Right atrium auricular region (tissue), 2 donors: ENCODE data around the gene SND1. TPM values are rescaled to one million over a fixed set of nuclear protein-coding genes. Genes with fewer than 3 reads are reported as not detected.

Source experiments
- DNase-seq: peaks from one replicate; pipeline ENCODE4 v3.0.0-alpha.2; 2019; ENCODE audit warnings: low spot score
- H3K27ac ChIP-seq, 2 donors: fragments of 200-600 bp; sonication (generic); 1 replicate in 1 of 2; 2 replicates in 1 of 2; pipeline ENCODE4 v1.5.1; 2016 to 2019
- H3K27me3 ChIP-seq, 2 donors: fragments of 200-600 bp; sonication (generic); one replicate each; pipeline versions ENCODE4 v1.5.1 to v1.6.0; 2017 to 2019
- H3K36me3 ChIP-seq: fragments of 200-600 bp; sonication (generic); one replicate; pipeline ENCODE4 v1.5.1; 2016
- H3K4me1 ChIP-seq, 2 donors: fragments of 200-600 bp; sonication (generic); one replicate each; pipeline versions ENCODE4 v1.5.1 to v1.6.0; 2017 to 2019
- H3K4me3 ChIP-seq, 2 donors: fragments of 200-600 bp; sonication (generic); 1 replicate in 1 of 2; 2 replicates in 1 of 2; pipeline ENCODE4 v1.5.1; 2017 to 2019; ENCODE audit warnings: mild to moderate bottlenecking in 1 of 2, moderate library complexity in 1 of 2
- H3K9me3 ChIP-seq, 2 donors: fragments of 200-600 bp; sonication (generic); one replicate each; pipeline ENCODE4 v1.5.1; 2019
- total RNA-seq, 2 donors: library from RNA; depleted of rRNA; stranded (reverse); fragments of >200 nt; gene quantifications; one replicate each; pipeline ENCODE4 v1.1.0, GENCODE V29; 2016
- TF ChIP-seq, protein P1 (sequence below), 2 donors: fragments of 200-600 bp; sonication (generic); IDR thresholded peaks; one replicate each; pipeline ENCODE4 v1.5.1; 2019; ENCODE audit warnings: antibody characterized with exemption in 2 of 2

SND1 gene
- total RNA-seq, 2 donors from 2014 or later: 69.4 to 77.6 TPM

DNA sequence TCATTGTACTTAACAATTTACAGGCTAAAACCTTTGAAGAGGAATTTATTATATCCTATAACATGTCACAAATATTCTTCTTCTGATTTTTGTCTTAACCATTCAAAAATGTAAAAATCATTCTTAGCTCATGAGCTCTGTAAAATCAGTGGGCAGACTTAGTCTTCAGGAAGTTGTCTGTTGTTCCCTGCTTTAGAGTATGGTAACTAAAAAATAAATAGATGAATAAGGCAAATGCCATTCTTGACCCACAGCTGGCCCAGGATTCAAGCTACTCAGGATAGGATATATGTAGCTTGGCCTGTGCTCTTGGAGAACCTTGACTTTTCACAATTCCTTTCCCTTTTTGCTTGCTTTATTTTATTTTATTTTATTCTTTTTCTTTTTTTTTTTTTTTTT is 327.7 kb downstream of the SND1 start:
- Histone ChIP-seq H3K27me3 (no peaks in the 10 kb centered on the region), H3K9me3 (peaks cover 0 to 8% of the 10 kb centered on the region in 2 donors), H3K27ac (no peak overlapping the region), H3K36me3 (no peaks in the 10 kb centered on the region), H3K4me3 (no peak overlapping the region), H3K4me1 (peaks cover 0 to 13% of the 10 kb centered on the region in 2 donors)
- DNase-seq: no peak
- TF ChIP-seq, protein P1, sequence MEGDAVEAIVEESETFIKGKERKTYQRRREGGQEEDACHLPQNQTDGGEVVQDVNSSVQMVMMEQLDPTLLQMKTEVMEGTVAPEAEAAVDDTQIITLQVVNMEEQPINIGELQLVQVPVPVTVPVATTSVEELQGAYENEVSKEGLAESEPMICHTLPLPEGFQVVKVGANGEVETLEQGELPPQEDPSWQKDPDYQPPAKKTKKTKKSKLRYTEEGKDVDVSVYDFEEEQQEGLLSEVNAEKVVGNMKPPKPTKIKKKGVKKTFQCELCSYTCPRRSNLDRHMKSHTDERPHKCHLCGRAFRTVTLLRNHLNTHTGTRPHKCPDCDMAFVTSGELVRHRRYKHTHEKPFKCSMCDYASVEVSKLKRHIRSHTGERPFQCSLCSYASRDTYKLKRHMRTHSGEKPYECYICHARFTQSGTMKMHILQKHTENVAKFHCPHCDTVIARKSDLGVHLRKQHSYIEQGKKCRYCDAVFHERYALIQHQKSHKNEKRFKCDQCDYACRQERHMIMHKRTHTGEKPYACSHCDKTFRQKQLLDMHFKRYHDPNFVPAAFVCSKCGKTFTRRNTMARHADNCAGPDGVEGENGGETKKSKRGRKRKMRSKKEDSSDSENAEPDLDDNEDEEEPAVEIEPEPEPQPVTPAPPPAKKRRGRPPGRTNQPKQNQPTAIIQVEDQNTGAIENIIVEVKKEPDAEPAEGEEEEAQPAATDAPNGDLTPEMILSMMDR (IDR thresholded peaks at IDR 0.05): no peak

GRCh38 chr7:127980901-127981300 is 328.9 kb downstream of the SND1 start:
- H3K4me3 ChIP-seq: no peak overlapping the region
- H3K27me3 ChIP-seq: no peaks in the 10 kb centered on the region
- TF ChIP-seq, protein P1 (IDR thresholded peaks at IDR 0.05): no peak
- peaks cover 0 to 8% of the 10 kb centered on the region in 2 donors for H3K9me3 ChIP-seq
- H3K36me3 ChIP-seq: no peaks in the 10 kb centered on the region
- DNase-seq: no peak
- H3K4me1 ChIP-seq: peaks cover 0 to 13% of the 10 kb centered on the region in 2 donors
- no peak overlapping the region for H3K27ac ChIP-seq

DNA sequence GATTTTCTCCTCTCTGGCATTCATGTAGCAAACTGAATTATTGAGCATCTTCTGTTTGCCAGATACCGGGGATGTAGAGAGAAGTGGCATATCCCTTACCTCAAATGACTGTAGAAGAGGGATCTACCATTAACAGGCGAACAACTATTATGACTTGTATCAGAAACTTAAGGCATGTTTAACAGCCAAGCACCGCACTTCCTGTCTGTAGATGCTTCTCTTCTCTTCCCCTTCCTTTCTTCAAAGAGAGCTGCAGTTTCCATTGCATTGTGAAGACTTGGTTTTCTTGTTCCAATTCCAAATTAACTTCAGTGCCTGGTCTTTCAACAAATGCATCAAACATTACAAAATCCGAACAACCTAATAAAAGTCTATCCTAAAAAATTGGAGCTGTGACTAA is 330.0 kb downstream of the SND1 start:
- DNase-seq: no peak
- no peak overlapping the region for H3K4me3 ChIP-seq
- peaks cover 0 to 19% of the 10 kb centered on the region in 2 donors for H3K4me1 ChIP-seq
- TF ChIP-seq, protein P1 (IDR thresholded peaks at IDR 0.05): no peak
- H3K27ac ChIP-seq: no peak overlapping the region
- H3K9me3 ChIP-seq: peaks cover 0 to 8% of the 10 kb centered on the region in 2 donors
- H3K27me3 ChIP-seq: no peaks in the 10 kb centered on the region
- H3K36me3 ChIP-seq: no peaks in the 10 kb centered on the region

DNA sequence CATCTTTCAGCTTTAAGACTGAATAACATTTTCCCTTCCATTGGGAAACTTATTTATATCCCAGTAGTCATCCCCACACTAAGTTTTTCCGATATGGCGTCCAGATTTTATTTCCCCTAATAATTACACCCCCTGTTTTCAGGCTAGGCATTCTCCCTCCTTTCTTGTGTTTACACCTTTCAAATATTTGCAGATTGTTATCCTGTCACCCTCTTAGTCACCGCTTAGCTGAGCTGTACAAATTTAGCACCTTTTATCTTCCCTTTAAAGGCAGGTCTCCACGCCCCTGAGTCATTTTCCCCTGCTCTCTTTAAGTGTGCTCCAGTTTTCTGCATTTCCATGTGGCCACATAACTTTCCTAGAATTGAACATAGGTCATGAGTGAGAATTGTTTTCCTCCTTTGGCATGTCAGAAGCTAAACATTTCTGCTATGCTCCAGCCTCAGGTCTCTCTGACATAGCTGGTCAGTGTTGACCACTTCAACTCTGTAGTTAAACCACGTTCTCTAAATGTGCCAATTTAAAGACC is 331.9 kb downstream of the SND1 start:
- no peak for DNase-seq
- Histone ChIP-seq H3K27me3 (no peaks in the 10 kb centered on the region), H3K4me1 (peaks cover 0 to 28% of the 10 kb centered on the region in 2 donors), H3K36me3 (no peaks in the 10 kb centered on the region), H3K9me3 (peaks cover 0 to 7% of the 10 kb centered on the region in 2 donors), H3K4me3 (no peak overlapping the region), H3K27ac (peak overlapping the region in 1 of 2 donors; percentile 45)
- TF ChIP-seq, protein P1 (IDR thresholded peaks at IDR 0.05): no peak

GRCh38 chr7:127986581-127987521 is 334.9 kb downstream of the SND1 start:
- H3K4me1 ChIP-seq: peaks cover 0 to 28% of the 10 kb centered on the region in 2 donors
- no peaks in the 10 kb centered on the region for H3K27me3 ChIP-seq
- TF ChIP-seq, protein P1 (IDR thresholded peaks at IDR 0.05): no peak
- H3K36me3 ChIP-seq: no peaks in the 10 kb centered on the region
- H3K27ac ChIP-seq: peak overlapping the region in 1 of 2 donors; percentile 45
- no peak for DNase-seq
- H3K4me3 ChIP-seq: no peak overlapping the region
- H3K9me3 ChIP-seq: no peaks in the 10 kb centered on the region
